Suprapubic skin (tissue), 4 donors: ENCODE measurements around the gene ZDHHC21. TPM values are rescaled to one million over a fixed set of nuclear protein-coding genes. Genes with fewer than 3 reads are reported as not detected.

Source experiments
- DNase-seq, 2 donors: peaks; one replicate each; pipeline ENCODE4 v3.0.0-alpha.2; 2019; ENCODE audit warnings: low spot score in 2 of 2
- H3K27ac ChIP-seq: fragments of 200-600 bp; sonication (generic); one replicate; pipeline ENCODE4 v1.5.1; 2019
- H3K27me3 ChIP-seq: fragments of 200-600 bp; sonication (generic); one replicate; pipeline ENCODE4 v1.5.1; 2019
- H3K36me3 ChIP-seq: fragments of 200-600 bp; sonication (generic); one replicate; pipeline ENCODE4 v1.5.1; 2019
- H3K4me1 ChIP-seq: fragments of 200-600 bp; sonication (generic); one replicate; pipeline ENCODE4 v1.5.1; 2019
- H3K4me3 ChIP-seq: fragments of 200-600 bp; sonication (generic); one replicate; pipeline ENCODE4 v1.5.1; 2019; ENCODE audit warnings: mild to moderate bottlenecking
- H3K9me3 ChIP-seq: fragments of 200-600 bp; sonication (generic); one replicate; pipeline ENCODE4 v1.5.1; 2019
- CTCF ChIP-seq, 2 donors: fragments of 200-600 bp in 1 of 2; fragments of 450-650 bp in 1 of 2; sonication (generic) in 1 of 2; IDR thresholded peaks; one replicate each; pipeline ENCODE4 v1.5.1; 2016 to 2019; ENCODE audit warnings: antibody characterized with exemption in 2 of 2, mild to moderate bottlenecking in 1 of 2, moderate library complexity in 1 of 2
- EP300 ChIP-seq: sonication (generic); formaldehyde crosslinking; IDR thresholded peaks from one replicate; pipeline ENCODE4 v1.6.1; 2017; ENCODE audit warnings: antibody characterized with exemption
- POLR2A ChIP-seq, 2 donors: fragments of 450-650 bp; IDR thresholded peaks; one replicate each; pipeline ENCODE4 v1.6.1; 2017; ENCODE audit warnings: antibody characterized with exemption in 2 of 2, mild to moderate bottlenecking in 2 of 2, moderate library complexity in 2 of 2
- POLR2AphosphoS5 ChIP-seq, 3 donors: sonication (generic); formaldehyde crosslinking; IDR thresholded peaks; one replicate each; pipeline ENCODE4 v1.6.1; 2017; ENCODE audit warnings: antibody characterized with exemption in 3 of 3
- WGBS: methylation state at CpG from one replicate; pipeline ENCODE4 v1.1.5; 2018; 5-methylcytosine and 5-hydroxymethylcytosine counted together
- total RNA-seq, 4 donors: library from RNA; depleted of rRNA; stranded (reverse); fragments of >200 nt; gene quantifications; one replicate each; pipeline ENCODE4 v1.1.0, GENCODE V29; 2016

Gene ZDHHC21
- total RNA-seq, 4 donors from 2014 or later, result 6.5 to 12.9 (median 9.5) TPM

DNA sequence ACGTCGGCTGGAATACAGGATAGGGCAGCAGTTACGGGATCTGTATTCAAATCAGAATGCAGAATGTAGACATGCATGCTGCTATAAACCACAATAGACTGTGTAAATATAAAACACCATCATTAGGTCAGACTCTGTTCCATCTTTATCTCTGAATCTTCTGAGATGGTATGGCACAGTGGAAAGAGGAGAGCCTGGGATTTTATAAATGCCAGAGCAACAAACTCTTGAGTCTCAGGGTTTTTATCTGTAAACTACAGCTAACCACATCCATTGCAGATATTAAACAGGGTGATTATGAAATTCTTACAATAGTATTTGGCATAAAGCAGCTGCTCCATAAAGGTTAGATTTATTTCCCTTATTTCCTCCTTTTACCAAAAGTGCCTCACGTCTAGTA lies 108.7 kb downstream of the ZDHHC21 start:
- no peak overlapping the region for H3K27ac ChIP-seq
- no peak for TF ChIP-seq EP300
- no peak for TF ChIP-seq POLR2A (IDR thresholded peaks at IDR 0.05)
- no peak for TF ChIP-seq POLR2AphosphoS5 (IDR thresholded peaks at IDR 0.05)
- TF ChIP-seq CTCF (IDR thresholded peaks at IDR 0.05), result no peak
- no peaks in the 10 kb centered on the region for H3K36me3 ChIP-seq
- 77% methylated on average over 4 of the region's 4 CpGs for WGBS
- H3K9me3 ChIP-seq, result peaks cover 7% of the 10 kb centered on the region
- H3K27me3 ChIP-seq, result no peaks in the 10 kb centered on the region
- no peaks in the 10 kb centered on the region for H3K4me1 ChIP-seq
- H3K4me3 ChIP-seq, result no peak overlapping the region
- DNase-seq, result no peak

- TF ChIP-seq POLR2AphosphoS5 (IDR thresholded peaks at IDR 0.05) (no peak), EP300 (no peak), POLR2A (IDR thresholded peaks at IDR 0.05) (no peak), CTCF (IDR thresholded peaks at IDR 0.05) (no peak)
- Histone ChIP-seq H3K4me3 (no peak overlapping the region), H3K4me1 (no peaks in the 10 kb centered on the region), H3K27ac (no peak overlapping the region), H3K9me3 (peaks cover 14% of the 10 kb centered on the region), H3K27me3 (no peaks in the 10 kb centered on the region), H3K36me3 (no peaks in the 10 kb centered on the region)
- no peak for DNase-seq
Observed at GRCh38 chr9:14578030-14578429, 115.2 kb downstream of the ZDHHC21 start.

DNA sequence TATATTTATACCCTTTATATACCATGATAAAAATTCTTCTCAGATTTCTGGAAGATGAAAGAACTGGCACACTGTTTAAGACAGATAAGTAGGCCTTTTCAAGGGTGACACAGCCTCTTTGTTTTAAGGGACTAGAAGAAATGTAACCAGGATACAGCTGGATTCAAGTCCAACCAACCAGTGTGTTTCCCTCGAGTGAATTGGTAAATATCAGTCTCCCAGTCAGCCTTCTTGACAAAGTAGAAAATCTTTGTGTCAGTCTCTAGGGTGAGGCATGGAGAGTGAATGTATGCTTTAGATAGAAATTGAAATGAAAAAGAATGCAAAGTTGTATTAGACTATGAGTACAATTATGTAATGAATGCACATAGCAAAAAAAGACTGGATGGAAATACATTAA lies 119.1 kb downstream of the ZDHHC21 start:
- Histone ChIP-seq H3K4me1 (no peaks in the 10 kb centered on the region), H3K27ac (no peak overlapping the region), H3K4me3 (no peak overlapping the region), H3K36me3 (no peaks in the 10 kb centered on the region), H3K9me3 (peaks cover 11% of the 10 kb centered on the region), H3K27me3 (no peaks in the 10 kb centered on the region)
- no peak for TF ChIP-seq EP300
- TF ChIP-seq CTCF (IDR thresholded peaks at IDR 0.05), result no peak
- no peak for TF ChIP-seq POLR2AphosphoS5 (IDR thresholded peaks at IDR 0.05)
- no peak for TF ChIP-seq POLR2A (IDR thresholded peaks at IDR 0.05)
- no peak for DNase-seq
- 74% methylated on average over 1 of the region's 1 CpG for WGBS

GRCh38 chr9:14573319-14573718 lies 119.9 kb downstream of the ZDHHC21 start:
- H3K4me1 ChIP-seq, result no peaks in the 10 kb centered on the region
- 82% methylated on average over 4 of the region's 4 CpGs for WGBS
- H3K27ac ChIP-seq, result no peak overlapping the region
- no peaks in the 10 kb centered on the region for H3K27me3 ChIP-seq
- H3K9me3 ChIP-seq, result peaks cover 11% of the 10 kb centered on the region
- no peak for DNase-seq
- TF ChIP-seq EP300 (no peak), CTCF (IDR thresholded peaks at IDR 0.05) (no peak), POLR2AphosphoS5 (IDR thresholded peaks at IDR 0.05) (no peak), POLR2A (IDR thresholded peaks at IDR 0.05) (no peak)
- no peaks in the 10 kb centered on the region for H3K36me3 ChIP-seq
- no peak overlapping the region for H3K4me3 ChIP-seq

- no peak for TF ChIP-seq EP300
- TF ChIP-seq CTCF (IDR thresholded peaks at IDR 0.05), result no peak
- TF ChIP-seq POLR2AphosphoS5 (IDR thresholded peaks at IDR 0.05), result no peak
- no peak for TF ChIP-seq POLR2A (IDR thresholded peaks at IDR 0.05)
- H3K9me3 ChIP-seq, result no peaks in the 10 kb centered on the region
- no peaks in the 10 kb centered on the region for H3K4me1 ChIP-seq
- 61% methylated on average over 4 of the region's 4 CpGs for WGBS
- no peaks in the 10 kb centered on the region for H3K27me3 ChIP-seq
- no peak overlapping the region for H3K27ac ChIP-seq
- no peak overlapping the region for H3K4me3 ChIP-seq
- H3K36me3 ChIP-seq, result no peaks in the 10 kb centered on the region
- no peak for DNase-seq
Observed at GRCh38 chr9:14565352-14566016, 127.7 kb downstream of the ZDHHC21 start.
